ENCODE measurements around the gene RABGGTA. TPM values are rescaled to one million over a fixed set of nuclear protein-coding genes. Genes with fewer than 3 reads are reported as not detected.

Gene RABGGTA
- total and polyA plus RNA-seq, 10 of the 15 experiments (the other 5 are each of a cell fraction or from before 2014, with no cell fraction given), result 19.1 to 75.6 (median 46.9) TPM

DNA sequence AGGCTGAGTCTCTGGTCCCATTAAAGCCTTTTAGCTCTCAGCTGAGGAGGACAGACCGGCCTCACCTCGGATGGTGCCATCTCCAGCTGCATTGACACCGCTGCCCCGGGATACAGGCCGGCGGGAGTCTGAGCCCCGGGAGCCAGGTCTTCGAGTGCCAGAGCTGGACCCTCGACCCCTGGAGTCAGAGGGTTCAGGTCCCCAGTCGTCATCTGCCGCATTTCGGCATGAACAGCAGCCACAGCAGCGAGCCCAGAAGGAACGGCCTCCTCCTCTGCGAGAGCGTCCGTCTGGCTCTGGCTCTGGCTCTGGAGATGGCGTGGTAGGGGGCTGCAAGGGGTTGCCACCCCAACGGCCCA, 9.4 kb downstream of the RABGGTA start (continued):
- TF ChIP-seq, protein P1, sequence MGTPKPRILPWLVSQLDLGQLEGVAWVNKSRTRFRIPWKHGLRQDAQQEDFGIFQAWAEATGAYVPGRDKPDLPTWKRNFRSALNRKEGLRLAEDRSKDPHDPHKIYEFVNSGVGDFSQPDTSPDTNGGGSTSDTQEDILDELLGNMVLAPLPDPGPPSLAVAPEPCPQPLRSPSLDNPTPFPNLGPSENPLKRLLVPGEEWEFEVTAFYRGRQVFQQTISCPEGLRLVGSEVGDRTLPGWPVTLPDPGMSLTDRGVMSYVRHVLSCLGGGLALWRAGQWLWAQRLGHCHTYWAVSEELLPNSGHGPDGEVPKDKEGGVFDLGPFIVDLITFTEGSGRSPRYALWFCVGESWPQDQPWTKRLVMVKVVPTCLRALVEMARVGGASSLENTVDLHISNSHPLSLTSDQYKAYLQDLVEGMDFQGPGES (IDR thresholded peaks at IDR 0.05), result no peak
- no peak for TF ChIP-seq KDM1A (IDR thresholded peaks at IDR 0.05; ENCODE audit: borderline replicate concordance)
- TF ChIP-seq, protein P2, sequence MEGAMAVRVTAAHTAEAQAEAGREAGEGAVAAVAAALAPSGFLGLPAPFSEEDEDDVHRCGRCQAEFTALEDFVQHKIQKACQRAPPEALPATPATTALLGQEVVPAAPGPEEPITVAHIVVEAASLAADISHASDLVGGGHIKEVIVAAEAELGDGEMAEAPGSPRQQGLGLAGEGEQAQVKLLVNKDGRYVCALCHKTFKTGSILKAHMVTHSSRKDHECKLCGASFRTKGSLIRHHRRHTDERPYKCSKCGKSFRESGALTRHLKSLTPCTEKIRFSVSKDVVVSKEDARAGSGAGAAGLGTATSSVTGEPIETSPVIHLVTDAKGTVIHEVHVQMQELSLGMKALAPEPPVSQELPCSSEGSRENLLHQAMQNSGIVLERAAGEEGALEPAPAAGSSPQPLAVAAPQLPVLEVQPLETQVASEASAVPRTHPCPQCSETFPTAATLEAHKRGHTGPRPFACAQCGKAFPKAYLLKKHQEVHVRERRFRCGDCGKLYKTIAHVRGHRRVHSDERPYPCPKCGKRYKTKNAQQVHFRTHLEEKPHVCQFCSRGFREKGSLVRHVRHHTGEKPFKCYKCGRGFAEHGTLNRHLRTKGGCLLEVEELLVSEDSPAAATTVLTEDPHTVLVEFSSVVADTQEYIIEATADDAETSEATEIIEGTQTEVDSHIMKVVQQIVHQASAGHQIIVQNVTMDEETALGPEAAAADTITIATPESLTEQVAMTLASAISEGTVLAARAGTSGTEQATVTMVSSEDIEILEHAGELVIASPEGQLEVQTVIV (IDR thresholded peaks at IDR 0.05; ENCODE audit: borderline replicate concordance, partially characterized antibody), result no peak
- no peak for TF ChIP-seq ESRRA (IDR thresholded peaks at IDR 0.05; ENCODE audit: low read length)
- TF ChIP-seq SMARCA5 (IDR thresholded peaks at IDR 0.05), result no peak
- TF ChIP-seq TARDBP (IDR thresholded peaks at IDR 0.05; ENCODE audit: borderline replicate concordance), result no peak
- TF ChIP-seq PML (IDR thresholded peaks at IDR 0.05; ENCODE audit: low read length), result no peak
- TF ChIP-seq ZSCAN29 (IDR thresholded peaks at IDR 0.05), result no peak
- no peak for TF ChIP-seq ETV6 (conservative IDR thresholded peaks at IDR 0.05 in 1 of 2, IDR thresholded peaks at IDR 0.05 in 1 of 2; ENCODE audit: borderline replicate concordance in 1 of 2, low read depth in 1 of 2)
- no peak for TF ChIP-seq CBX3 (IDR thresholded peaks at IDR 0.05; ENCODE audit: borderline replicate concordance, low read depth)
- TF ChIP-seq CEBPB (IDR thresholded peaks at IDR 0.05; ENCODE audit: borderline replicate concordance in 1 of 2, low read depth in 2 of 2, low read length in 2 of 2), result no peak
- TF ChIP-seq TCF12 (IDR thresholded peaks at IDR 0.05; ENCODE audit: low read depth, low read length), result no peak

All from GM12878 (cell line).